ENCODE measurements around the gene RIMS4. TPM values are rescaled to one million over a fixed set of nuclear protein-coding genes. Genes with fewer than 3 reads are reported as not detected.

The RIMS4 gene
- 3.7 TPM for total RNA-seq

- peak; percentile 66 for DNase-seq
Observed at GRCh38 chr20:44810391-44811149, at the start of gene RIMS4. Gene RIMS4, minus strand, starts transcription at chr20:44810546. Its CDS starts 275 bp downstream, at chr20:44810271.

- DNase-seq, result no peak
Observed at GRCh38 chr20:44858606-44859360, 48.4 kb upstream of the RIMS4 start.

- DNase-seq, result no peak
Observed at GRCh38 chr20:44856856-44857448, 46.6 kb upstream of the RIMS4 start.

- DNase-seq, result no peak
Observed at GRCh38 chr20:44856442-44856841, 46.1 kb upstream of the RIMS4 start.

GRCh38 chr20:44851545-44851944 lies 41.2 kb upstream of the RIMS4 start:
- DNase-seq, result no peak

- no peak for DNase-seq
Observed at GRCh38 chr20:44850837-44851236, 40.5 kb upstream of the RIMS4 start.

GRCh38 chr20:44850272-44850671 lies 39.9 kb upstream of the RIMS4 start:
- no peak for DNase-seq

GRCh38 chr20:44849703-44850102 lies 39.4 kb upstream of the RIMS4 start:
- peak; percentile 7 for DNase-seq

GRCh38 chr20:44848254-44849015 lies 38.1 kb upstream of the RIMS4 start:
- no peak for DNase-seq

- no peak for DNase-seq
Observed at GRCh38 chr20:44843876-44844275, 33.5 kb upstream of the RIMS4 start.

- no peak for DNase-seq
Observed at GRCh38 chr20:44841955-44842354, 31.6 kb upstream of the RIMS4 start.

GRCh38 chr20:44840826-44841225 lies 30.5 kb upstream of the RIMS4 start:
- no peak for DNase-seq

- DNase-seq, result no peak
Observed at GRCh38 chr20:44839481-44839880, 29.1 kb upstream of the RIMS4 start.

- DNase-seq, result peak; percentile 10
Observed at GRCh38 chr20:44838521-44838920, 28.2 kb upstream of the RIMS4 start.

GRCh38 chr20:44837946-44838345 lies 27.6 kb upstream of the RIMS4 start:
- DNase-seq, result peak; percentile 72

- no peak for DNase-seq
Observed at GRCh38 chr20:44836601-44837120, 26.3 kb upstream of the RIMS4 start.

- no peak for DNase-seq
Observed at GRCh38 chr20:44835661-44836221, 25.4 kb upstream of the RIMS4 start.

- no peak for DNase-seq
Observed at GRCh38 chr20:44835116-44835515, 24.8 kb upstream of the RIMS4 start.

GRCh38 chr20:44834693-44835092 lies 24.3 kb upstream of the RIMS4 start:
- DNase-seq, result no peak

GRCh38 chr20:44833437-44833836 lies 23.1 kb upstream of the RIMS4 start:
- DNase-seq, result no peak

GRCh38 chr20:44832724-44833123 lies 22.4 kb upstream of the RIMS4 start:
- DNase-seq, result peak; percentile 33

GRCh38 chr20:44830995-44831394 lies 20.6 kb upstream of the RIMS4 start:
- no peak for DNase-seq
